Suprapubic skin (tissue), 4 donors: ENCODE measurements around the gene ABCB11. TPM values are rescaled to one million over a fixed set of nuclear protein-coding genes. Genes with fewer than 3 reads are reported as not detected.

ENCODE experiments used
- DNase-seq, 2 donors: peaks; one replicate each; pipeline ENCODE4 v3.0.0-alpha.2; 2019; ENCODE audit warnings: low spot score in 2 of 2
- H3K27ac ChIP-seq: fragments of 200-600 bp; sonication (generic); one replicate; pipeline ENCODE4 v1.5.1; 2019
- H3K27me3 ChIP-seq: fragments of 200-600 bp; sonication (generic); one replicate; pipeline ENCODE4 v1.5.1; 2019
- H3K36me3 ChIP-seq: fragments of 200-600 bp; sonication (generic); one replicate; pipeline ENCODE4 v1.5.1; 2019
- H3K4me1 ChIP-seq: fragments of 200-600 bp; sonication (generic); one replicate; pipeline ENCODE4 v1.5.1; 2019
- H3K4me3 ChIP-seq: fragments of 200-600 bp; sonication (generic); one replicate; pipeline ENCODE4 v1.5.1; 2019; ENCODE audit warnings: mild to moderate bottlenecking
- H3K9me3 ChIP-seq: fragments of 200-600 bp; sonication (generic); one replicate; pipeline ENCODE4 v1.5.1; 2019
- EP300 ChIP-seq: sonication (generic); formaldehyde crosslinking; IDR thresholded peaks from one replicate; pipeline ENCODE4 v1.6.1; 2017; ENCODE audit warnings: antibody characterized with exemption
- POLR2A ChIP-seq, 2 donors: fragments of 450-650 bp; IDR thresholded peaks; one replicate each; pipeline ENCODE4 v1.6.1; 2017; ENCODE audit warnings: antibody characterized with exemption in 2 of 2, mild to moderate bottlenecking in 2 of 2, moderate library complexity in 2 of 2
- POLR2AphosphoS5 ChIP-seq, 3 donors: sonication (generic); formaldehyde crosslinking; IDR thresholded peaks; one replicate each; pipeline ENCODE4 v1.6.1; 2017; ENCODE audit warnings: antibody characterized with exemption in 3 of 3
- WGBS: methylation state at CpG from one replicate; pipeline ENCODE4 v1.1.5; 2018; 5-methylcytosine and 5-hydroxymethylcytosine counted together
- total RNA-seq, 4 donors: library from RNA; depleted of rRNA; stranded (reverse); fragments of >200 nt; gene quantifications; one replicate each; pipeline ENCODE4 v1.1.0, GENCODE V29; 2016
- TF ChIP-seq, protein P1 (sequence below), 2 donors: fragments of 200-600 bp in 1 of 2; fragments of 450-650 bp in 1 of 2; sonication (generic) in 1 of 2; IDR thresholded peaks; one replicate each; pipeline ENCODE4 v1.5.1; 2016 to 2019; ENCODE audit warnings: antibody characterized with exemption in 2 of 2, mild to moderate bottlenecking in 1 of 2, moderate library complexity in 1 of 2

ABCB11 gene
- total RNA-seq, 4 donors from 2014 or later: 0.21 to 1.7 (median 0.28) TPM

DNA sequence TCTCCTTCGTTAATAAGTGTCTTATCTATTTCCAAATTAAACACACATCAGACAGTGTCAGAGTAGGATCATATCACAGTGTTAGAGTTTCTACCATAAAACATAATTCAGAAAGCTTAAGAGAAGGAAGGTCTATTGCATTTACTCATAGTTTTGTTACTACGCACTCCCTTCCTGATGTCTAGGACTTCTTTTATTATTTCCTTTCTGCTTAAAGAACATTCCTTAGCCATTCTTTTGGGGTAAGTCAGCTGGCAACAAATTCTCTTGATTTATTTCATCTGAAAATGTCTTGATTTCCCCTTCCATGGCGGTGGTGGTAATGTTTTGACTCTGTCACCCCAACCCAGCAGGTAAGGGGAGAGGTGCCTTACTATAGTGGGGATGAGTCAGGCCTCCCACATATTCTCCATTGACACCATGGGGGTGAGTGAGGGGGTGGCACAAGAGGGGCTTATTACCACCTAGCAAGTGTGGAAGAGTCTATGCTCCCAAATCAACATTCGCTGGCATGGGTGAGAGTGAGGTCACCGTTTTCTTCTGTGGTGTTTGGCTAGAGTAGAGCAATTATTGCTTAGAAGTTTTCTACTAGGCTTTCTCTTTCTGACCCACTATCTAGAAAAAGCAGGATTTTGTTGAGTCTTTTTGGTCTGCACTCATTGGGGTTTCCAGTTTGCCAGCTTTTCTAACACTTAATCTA lies 29.9 kb downstream of the ABCB11 start:
- Histone ChIP-seq H3K4me3 (no peak overlapping the region), H3K36me3 (no peaks in the 10 kb centered on the region), H3K27me3 (no peaks in the 10 kb centered on the region), H3K4me1 (peaks cover 3% of the 10 kb centered on the region), H3K9me3 (no peaks in the 10 kb centered on the region), H3K27ac (no peak overlapping the region)
- 88% methylated on average over 5 of the region's 5 CpGs for WGBS
- TF ChIP-seq POLR2A (IDR thresholded peaks at IDR 0.05): no peak
- TF ChIP-seq POLR2AphosphoS5 (IDR thresholded peaks at IDR 0.05): no peak
- TF ChIP-seq, protein P1, sequence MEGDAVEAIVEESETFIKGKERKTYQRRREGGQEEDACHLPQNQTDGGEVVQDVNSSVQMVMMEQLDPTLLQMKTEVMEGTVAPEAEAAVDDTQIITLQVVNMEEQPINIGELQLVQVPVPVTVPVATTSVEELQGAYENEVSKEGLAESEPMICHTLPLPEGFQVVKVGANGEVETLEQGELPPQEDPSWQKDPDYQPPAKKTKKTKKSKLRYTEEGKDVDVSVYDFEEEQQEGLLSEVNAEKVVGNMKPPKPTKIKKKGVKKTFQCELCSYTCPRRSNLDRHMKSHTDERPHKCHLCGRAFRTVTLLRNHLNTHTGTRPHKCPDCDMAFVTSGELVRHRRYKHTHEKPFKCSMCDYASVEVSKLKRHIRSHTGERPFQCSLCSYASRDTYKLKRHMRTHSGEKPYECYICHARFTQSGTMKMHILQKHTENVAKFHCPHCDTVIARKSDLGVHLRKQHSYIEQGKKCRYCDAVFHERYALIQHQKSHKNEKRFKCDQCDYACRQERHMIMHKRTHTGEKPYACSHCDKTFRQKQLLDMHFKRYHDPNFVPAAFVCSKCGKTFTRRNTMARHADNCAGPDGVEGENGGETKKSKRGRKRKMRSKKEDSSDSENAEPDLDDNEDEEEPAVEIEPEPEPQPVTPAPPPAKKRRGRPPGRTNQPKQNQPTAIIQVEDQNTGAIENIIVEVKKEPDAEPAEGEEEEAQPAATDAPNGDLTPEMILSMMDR (IDR thresholded peaks at IDR 0.05): no peak
- TF ChIP-seq EP300: no peak
- no peak for DNase-seq

DNA sequence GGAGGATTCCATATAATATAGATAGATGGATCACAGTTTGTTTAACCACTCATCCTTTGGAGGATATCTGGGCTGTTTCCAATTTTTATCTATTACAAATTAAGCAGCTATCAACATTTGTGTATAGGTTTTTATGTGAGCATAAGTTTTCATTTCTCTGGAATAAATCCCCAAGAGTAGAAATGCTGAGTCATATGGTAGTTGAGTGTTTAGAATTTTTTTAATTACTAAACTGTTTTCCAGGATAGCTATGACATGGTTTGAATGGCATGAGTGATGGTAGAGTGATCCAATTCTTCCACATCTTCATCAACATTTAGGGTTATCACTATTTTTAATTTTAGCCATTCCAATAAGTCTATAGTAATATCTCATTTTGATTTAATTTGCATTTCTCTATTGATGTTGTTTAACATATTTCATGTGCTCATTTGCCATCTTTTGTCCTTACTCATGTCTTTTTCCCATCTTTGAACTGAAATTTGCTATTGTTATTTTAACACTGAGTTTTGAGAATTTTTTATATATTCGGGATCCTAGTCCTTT lies 31.4 kb downstream of the ABCB11 start:
- Histone ChIP-seq H3K4me1 (peaks cover 3% of the 10 kb centered on the region), H3K27me3 (no peaks in the 10 kb centered on the region), H3K27ac (no peak overlapping the region), H3K36me3 (no peaks in the 10 kb centered on the region), H3K4me3 (no peak overlapping the region), H3K9me3 (no peaks in the 10 kb centered on the region)
- TF ChIP-seq EP300 (no peak), POLR2A (IDR thresholded peaks at IDR 0.05) (no peak), POLR2AphosphoS5 (IDR thresholded peaks at IDR 0.05) (no peak)
- TF ChIP-seq, protein P1 (IDR thresholded peaks at IDR 0.05): no peak
- 95% methylated on average over 1 of the region's 1 CpG for WGBS
- no peak for DNase-seq

DNA sequence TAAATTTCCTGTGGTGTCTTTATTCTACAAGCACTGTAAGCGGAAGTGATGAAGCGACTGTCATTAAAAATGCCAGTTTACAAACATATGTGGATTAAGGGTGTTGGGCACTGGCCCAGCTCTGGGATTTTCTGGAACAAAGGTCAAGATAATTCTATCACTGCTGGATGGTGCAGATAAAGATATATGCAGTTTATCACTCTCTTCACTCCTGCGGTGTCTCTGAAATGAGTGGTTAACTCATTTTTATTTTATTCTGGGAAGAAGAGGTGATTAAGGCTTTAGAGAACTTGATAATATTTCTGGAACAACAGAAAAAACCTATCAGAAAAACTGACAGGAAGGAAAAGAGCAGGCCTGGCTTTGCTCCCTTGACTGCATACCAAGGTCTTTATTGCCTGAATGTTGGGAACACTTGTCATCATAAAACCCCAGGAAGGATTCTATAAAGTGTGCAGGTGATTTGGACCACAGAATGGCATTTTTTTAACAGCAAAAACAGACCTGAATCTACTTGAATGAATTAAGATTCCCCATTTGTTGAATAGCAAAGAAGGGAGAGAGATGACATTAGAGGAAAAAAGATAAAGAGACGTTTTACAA lies 32.4 kb downstream of the ABCB11 start:
- no peak overlapping the region for H3K27ac ChIP-seq
- DNase-seq: no peak
- H3K4me1 ChIP-seq: peaks cover 3% of the 10 kb centered on the region
- WGBS: 85% methylated on average over 4 of the region's 4 CpGs
- no peaks in the 10 kb centered on the region for H3K36me3 ChIP-seq
- H3K9me3 ChIP-seq: no peaks in the 10 kb centered on the region
- H3K4me3 ChIP-seq: no peak overlapping the region
- no peak for TF ChIP-seq POLR2A (IDR thresholded peaks at IDR 0.05)
- TF ChIP-seq EP300: no peak
- no peak for TF ChIP-seq POLR2AphosphoS5 (IDR thresholded peaks at IDR 0.05)
- TF ChIP-seq, protein P1 (IDR thresholded peaks at IDR 0.05): no peak
- H3K27me3 ChIP-seq: no peaks in the 10 kb centered on the region

DNA sequence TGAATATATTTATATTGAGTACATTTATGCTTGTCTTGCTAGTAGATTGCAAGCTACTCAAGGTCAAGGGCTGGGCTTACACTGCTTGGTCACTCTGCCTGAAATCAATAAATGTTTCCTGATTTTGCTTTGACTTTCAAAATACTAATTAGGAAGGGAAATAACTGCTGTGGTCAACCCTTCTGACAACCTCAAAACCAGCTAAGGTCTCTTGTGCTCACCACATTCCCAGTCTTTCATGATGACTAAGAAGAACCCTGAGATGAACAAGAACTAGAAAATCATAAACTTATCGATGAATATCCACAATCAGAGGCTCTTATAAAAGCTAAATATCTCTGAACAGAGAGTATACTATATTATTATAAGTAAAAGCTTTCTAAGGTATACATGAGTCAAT lies 33.3 kb downstream of the ABCB11 start:
- Histone ChIP-seq H3K27me3 (no peaks in the 10 kb centered on the region), H3K27ac (no peak overlapping the region), H3K36me3 (no peaks in the 10 kb centered on the region), H3K9me3 (no peaks in the 10 kb centered on the region), H3K4me3 (no peak overlapping the region), H3K4me1 (peaks cover 7% of the 10 kb centered on the region)
- WGBS: 81% methylated on average over 1 of the region's 1 CpG
- TF ChIP-seq POLR2AphosphoS5 (IDR thresholded peaks at IDR 0.05) (no peak), POLR2A (IDR thresholded peaks at IDR 0.05) (no peak), EP300 (no peak)
- TF ChIP-seq, protein P1 (IDR thresholded peaks at IDR 0.05): no peak
- DNase-seq: no peak

DNA sequence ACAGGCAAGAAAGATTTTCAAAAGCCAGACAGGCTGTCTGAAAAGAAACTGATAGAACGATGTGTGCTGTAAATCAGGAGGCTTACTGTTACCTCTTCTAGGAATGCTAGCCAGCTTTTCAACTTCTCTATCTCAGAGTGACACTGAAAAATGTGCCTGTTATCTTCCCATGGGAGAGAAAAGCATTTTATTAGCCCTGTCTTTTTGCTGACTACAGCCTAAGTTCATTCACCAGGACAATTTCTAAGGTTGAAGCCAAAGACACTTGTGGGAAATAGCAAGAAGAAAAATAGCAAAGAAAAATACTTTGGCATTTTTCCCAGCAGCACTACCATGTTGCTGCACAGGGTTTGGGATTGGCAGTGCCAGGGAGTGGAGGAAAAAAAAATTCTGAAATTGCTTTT lies 34.0 kb downstream of the ABCB11 start:
- Histone ChIP-seq H3K9me3 (no peaks in the 10 kb centered on the region), H3K27ac (no peak overlapping the region), H3K4me1 (peaks cover 11% of the 10 kb centered on the region), H3K27me3 (no peaks in the 10 kb centered on the region), H3K4me3 (no peak overlapping the region), H3K36me3 (no peaks in the 10 kb centered on the region)
- DNase-seq: no peak
- TF ChIP-seq POLR2A (IDR thresholded peaks at IDR 0.05): no peak
- TF ChIP-seq EP300: no peak
- TF ChIP-seq, protein P1 (IDR thresholded peaks at IDR 0.05): no peak
- TF ChIP-seq POLR2AphosphoS5 (IDR thresholded peaks at IDR 0.05): no peak
- 24% methylated on average over 1 of the region's 1 CpG for WGBS
